GM13976 (cell line): ENCODE results near the gene PGS1.

ENCODE experiments used
- DNase-seq: peaks from one replicate; pipeline ENCODE4 v3.0.0; 2012; ENCODE audit warnings: low spot score
- CTCF ChIP-seq: IDR thresholded peaks from 2 replicates; pipeline ENCODE4 v1.5.1; 2012; ENCODE audit warnings: borderline replicate concordance, mild to moderate bottlenecking; ENCODE audit not compliant: insufficient read depth; ENCODE audit errors: extremely low read depth, missing control alignments, control extremely low read depth
- in situ Hi-C: fragments of 300-500 bp; cut with MboI; formaldehyde crosslinking; loops from one replicate; pipeline ENCODE4 v1.12.0; 2022; ENCODE audit warnings: low sequenced_read_pairs, mixed read lengths, inconsistent platforms; ENCODE audit not compliant: unreplicated experiment

The PGS1 gene

DNA sequence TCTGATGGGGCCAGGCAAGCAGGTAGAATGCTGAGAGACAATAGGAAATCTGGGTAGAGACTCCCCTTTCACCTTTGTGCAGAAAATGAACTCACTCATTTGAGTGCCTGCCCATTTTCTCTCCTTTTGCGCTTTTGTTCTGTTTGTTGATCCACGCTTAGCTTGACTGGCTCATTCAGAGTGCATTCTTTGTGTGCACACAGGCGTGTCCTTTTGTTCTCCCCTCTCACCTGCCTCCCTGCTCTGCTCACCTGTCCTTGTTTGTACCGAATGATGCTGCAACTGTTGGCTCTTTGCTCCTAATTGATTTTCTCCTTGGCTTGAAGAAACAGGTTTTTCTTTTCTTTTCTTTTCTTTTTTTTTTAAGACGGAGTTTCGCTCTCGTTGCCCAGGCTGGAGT lies 15.8 kb downstream of the PGS1 start:
- no peak for DNase-seq
- in situ Hi-C loops = no loop called here
- TF ChIP-seq CTCF = no peak

DNA sequence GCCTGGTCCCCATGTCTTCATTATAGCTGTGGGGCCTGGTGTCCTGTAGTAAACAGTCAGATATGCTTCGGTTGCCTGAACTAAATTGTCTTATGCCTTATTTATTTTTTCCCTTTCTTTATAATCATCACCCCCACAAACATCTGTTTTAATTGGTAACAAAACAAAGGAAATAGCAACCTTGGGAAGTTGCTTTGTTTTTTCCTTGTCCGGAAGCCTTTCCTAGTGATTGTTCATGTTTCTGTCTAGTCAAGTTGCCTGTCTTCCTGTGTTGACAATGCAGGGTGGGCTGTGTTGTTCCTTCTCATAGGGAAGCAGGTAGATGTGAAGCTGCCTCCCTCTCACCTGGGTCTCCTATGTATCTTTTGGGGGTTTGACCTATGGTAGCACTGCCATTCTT lies 16.7 kb downstream of the PGS1 start:
- no peak for DNase-seq
- in situ Hi-C loops = no loop called here
- no peak for TF ChIP-seq CTCF

DNA sequence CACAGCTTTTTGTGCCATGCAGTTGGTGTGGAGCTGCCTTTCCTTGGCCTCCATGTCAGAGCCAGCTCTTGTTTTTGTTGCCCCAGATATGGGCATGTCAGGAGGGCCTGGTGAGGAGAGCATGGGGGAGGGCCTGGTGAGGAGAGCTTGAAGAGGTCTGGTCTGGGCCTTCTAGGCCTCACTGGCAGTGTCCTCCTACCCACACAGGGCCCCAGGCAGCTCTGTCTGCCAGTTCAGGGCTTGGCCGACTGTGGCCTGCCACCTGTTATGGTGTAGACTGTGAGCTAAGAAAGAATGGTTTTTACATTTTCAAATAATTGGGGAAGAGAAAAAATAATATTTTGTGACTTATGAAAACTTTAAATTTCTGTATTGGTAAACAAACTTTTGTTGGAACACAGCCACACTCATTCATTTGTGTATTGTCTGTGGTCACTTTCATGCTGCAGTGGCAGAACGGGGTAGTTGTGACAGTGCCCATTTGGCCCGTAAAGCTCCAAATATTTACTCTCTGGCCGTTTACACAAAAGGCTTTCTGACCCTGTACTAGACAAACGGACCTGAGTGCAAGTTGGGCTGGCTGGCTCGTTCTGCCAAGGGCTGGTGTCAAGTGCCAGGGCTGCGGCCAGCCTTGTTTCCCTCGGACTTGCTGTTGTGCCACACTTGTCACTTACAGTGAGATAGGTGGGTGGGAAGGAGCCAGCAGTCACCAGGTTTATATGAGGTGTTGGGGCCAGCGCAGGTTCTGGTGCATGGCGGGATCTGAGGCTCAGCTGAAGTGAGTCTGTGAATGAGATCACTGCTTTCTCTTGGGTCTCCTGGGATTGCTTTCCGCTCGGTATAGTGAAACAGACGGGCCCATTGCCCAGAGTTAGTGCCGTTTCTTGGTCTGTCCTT lies 18.2 kb downstream of the PGS1 start:
- in situ Hi-C loops = no loop called here
- DNase-seq = no peak
- TF ChIP-seq CTCF = no peak

DNA sequence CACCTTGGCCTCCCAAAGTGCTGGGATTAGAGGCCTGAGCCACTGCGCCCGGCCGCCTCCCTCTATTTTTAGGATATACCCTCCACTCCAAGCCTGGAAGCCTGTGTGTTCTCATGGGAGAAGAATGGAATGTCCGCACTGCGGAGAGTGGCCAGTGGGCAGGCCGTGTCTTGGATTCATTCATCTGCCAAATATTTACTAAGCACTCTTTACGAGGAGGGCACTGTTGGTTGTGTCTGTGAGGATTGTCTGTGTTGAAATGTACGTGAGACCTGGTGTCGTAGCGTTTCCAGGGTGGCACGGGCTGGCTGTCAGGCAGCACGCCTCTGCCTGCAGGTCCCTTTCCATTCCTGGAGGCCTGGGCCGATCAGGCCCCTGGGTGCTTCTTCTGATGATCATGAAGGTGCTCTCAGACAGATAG lies 19.2 kb downstream of the PGS1 start:
- in situ Hi-C loops = no loop called here
- no peak for TF ChIP-seq CTCF
- DNase-seq = no peak

- in situ Hi-C loops = no loop called here
These were observed 19.9 kb downstream of the PGS1 start for GRCh38 chr17:78398390-78398789.

DNA sequence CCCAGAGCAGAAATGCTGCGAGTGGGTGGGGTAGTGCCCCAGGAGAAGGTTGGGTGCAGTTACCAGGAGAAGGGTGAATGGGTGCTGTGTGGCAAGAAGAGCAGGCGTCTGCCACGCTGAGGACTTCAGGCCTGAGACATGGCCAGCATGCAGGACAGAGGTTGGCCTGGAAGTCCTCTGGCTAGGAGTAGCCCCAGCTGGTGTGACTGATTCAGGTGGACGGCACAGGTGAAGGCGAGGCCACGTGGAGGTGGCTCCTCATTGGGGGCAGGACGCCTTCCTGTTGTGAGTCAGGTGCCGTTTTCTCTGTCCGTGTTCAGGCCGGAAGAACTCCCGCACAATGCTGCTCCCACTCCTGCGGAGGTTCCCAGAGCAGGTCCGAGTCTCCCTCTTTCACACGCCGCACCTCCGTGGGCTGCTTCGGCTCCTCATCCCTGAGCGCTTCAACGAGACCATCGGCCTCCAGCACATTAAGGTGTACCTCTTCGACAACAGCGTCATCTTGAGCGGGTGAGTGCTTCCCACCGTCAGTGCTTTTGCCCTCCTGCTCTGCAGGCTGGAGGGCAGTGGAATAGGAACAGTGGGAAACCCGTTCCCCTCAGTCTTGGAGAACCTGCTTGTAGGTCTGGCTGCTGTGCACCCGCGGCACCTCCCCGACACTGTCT lies 20.7 kb downstream of the PGS1 start:
- in situ Hi-C loops = no loop called here
- no peak for DNase-seq
- TF ChIP-seq CTCF = no peak

More at GRCh38 chr17:78398390-78398789, 19.9 kb downstream of the PGS1 start:
- TF ChIP-seq CTCF = no peak
- no peak for DNase-seq
